ENCODE results near the gene ATXN7L1.

GRCh38 chr7:105565190-105565589, 311.2 kb downstream of the ATXN7L1 start:
- TF ChIP-seq BHLHE40 (IDR thresholded peaks at IDR 0.05; ENCODE audit: low read depth, low read length) (no peak), MXI1 (IDR thresholded peaks at IDR 0.05; ENCODE audit: borderline replicate concordance, low read depth, low read length) (no peak), RCOR1 (IDR thresholded peaks at IDR 0.05; ENCODE audit: insufficient replicate concordance, low read length) (no peak), POLR2A (IDR thresholded peaks at IDR 0.05; ENCODE audit: low read depth, low read length) (no peak), MAFK (IDR thresholded peaks at IDR 0.05; ENCODE audit: low read depth, low read length) (no peak)
- TF ChIP-seq, protein P1, sequence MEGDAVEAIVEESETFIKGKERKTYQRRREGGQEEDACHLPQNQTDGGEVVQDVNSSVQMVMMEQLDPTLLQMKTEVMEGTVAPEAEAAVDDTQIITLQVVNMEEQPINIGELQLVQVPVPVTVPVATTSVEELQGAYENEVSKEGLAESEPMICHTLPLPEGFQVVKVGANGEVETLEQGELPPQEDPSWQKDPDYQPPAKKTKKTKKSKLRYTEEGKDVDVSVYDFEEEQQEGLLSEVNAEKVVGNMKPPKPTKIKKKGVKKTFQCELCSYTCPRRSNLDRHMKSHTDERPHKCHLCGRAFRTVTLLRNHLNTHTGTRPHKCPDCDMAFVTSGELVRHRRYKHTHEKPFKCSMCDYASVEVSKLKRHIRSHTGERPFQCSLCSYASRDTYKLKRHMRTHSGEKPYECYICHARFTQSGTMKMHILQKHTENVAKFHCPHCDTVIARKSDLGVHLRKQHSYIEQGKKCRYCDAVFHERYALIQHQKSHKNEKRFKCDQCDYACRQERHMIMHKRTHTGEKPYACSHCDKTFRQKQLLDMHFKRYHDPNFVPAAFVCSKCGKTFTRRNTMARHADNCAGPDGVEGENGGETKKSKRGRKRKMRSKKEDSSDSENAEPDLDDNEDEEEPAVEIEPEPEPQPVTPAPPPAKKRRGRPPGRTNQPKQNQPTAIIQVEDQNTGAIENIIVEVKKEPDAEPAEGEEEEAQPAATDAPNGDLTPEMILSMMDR (conservative IDR thresholded peaks at IDR 0.05; ENCODE audit: low read depth, low read length) = no peak

All from IMR-90 (cell line).